A549 (cell line): Measurements from ENCODE around the gene UST.

Experiments
- BHLHE40 ChIP-seq: IDR thresholded peaks from 2 replicates; pipeline ENCODE4 v1.6.1; 2012; ENCODE audit warnings: low read depth, low read length, inconsistent platforms
- KDM5A ChIP-seq: fragments of 200-600 bp; sonication (generic); IDR thresholded peaks from 2 replicates; pipeline ENCODE4 v1.6.1; 2016; ENCODE audit warnings: antibody characterized with exemption, mild to moderate bottlenecking
- POLR2A ChIP-seq: IDR thresholded peaks from 2 replicates; pipeline ENCODE4 v1.6.1; 2012; ENCODE audit warnings: mild to moderate bottlenecking, low read length
- POLR2AphosphoS2 ChIP-seq: conservative IDR thresholded peaks from 2 replicates; pipeline ENCODE4 v1.6.1; 2012; ENCODE audit warnings: low read length, improper control_type of control experiment, inconsistent platforms
- TF ChIP-seq, protein P1 (sequence below): fragments of >200 bp; sonication (Bioruptor Twin); formaldehyde crosslinking; IDR thresholded peaks from 3 replicates; pipeline ENCODE4 v1.5.1; 2016
- TF ChIP-seq, protein P2 (sequence below): fragments of 200-600 bp; sonication (generic); IDR thresholded peaks from 2 replicates; pipeline ENCODE4 v1.6.1; 2016; ENCODE audit warnings: antibody characterized with exemption, mild to moderate bottlenecking, moderate library complexity
- TF ChIP-seq, protein P3 (sequence below): IDR thresholded peaks from 2 replicates; pipeline ENCODE4 v1.6.1; 2012

DNA sequence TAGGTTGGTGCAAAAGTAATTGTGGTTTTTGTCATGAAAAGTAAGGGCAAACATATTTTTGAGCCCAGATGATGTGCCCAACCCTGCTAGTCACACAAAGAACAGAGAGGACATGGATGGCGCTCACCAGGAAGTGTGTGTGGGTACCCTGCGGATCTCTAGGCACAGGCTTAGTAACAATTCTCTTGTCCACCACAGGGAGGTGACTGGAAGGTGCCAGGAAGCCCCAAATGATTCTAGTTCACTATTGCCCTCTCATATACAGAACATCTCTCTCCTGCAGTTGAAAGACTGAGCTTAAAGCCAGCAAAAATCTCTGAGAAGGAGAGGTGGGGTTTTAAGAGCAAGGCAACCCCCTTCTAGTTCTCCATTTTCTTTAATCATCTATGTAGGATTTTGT lies 298.6 kb downstream of the UST start:
- TF ChIP-seq, protein P1, sequence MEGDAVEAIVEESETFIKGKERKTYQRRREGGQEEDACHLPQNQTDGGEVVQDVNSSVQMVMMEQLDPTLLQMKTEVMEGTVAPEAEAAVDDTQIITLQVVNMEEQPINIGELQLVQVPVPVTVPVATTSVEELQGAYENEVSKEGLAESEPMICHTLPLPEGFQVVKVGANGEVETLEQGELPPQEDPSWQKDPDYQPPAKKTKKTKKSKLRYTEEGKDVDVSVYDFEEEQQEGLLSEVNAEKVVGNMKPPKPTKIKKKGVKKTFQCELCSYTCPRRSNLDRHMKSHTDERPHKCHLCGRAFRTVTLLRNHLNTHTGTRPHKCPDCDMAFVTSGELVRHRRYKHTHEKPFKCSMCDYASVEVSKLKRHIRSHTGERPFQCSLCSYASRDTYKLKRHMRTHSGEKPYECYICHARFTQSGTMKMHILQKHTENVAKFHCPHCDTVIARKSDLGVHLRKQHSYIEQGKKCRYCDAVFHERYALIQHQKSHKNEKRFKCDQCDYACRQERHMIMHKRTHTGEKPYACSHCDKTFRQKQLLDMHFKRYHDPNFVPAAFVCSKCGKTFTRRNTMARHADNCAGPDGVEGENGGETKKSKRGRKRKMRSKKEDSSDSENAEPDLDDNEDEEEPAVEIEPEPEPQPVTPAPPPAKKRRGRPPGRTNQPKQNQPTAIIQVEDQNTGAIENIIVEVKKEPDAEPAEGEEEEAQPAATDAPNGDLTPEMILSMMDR = no peak; the same call in 2 of the 3 replicates
- TF ChIP-seq, protein P2, sequence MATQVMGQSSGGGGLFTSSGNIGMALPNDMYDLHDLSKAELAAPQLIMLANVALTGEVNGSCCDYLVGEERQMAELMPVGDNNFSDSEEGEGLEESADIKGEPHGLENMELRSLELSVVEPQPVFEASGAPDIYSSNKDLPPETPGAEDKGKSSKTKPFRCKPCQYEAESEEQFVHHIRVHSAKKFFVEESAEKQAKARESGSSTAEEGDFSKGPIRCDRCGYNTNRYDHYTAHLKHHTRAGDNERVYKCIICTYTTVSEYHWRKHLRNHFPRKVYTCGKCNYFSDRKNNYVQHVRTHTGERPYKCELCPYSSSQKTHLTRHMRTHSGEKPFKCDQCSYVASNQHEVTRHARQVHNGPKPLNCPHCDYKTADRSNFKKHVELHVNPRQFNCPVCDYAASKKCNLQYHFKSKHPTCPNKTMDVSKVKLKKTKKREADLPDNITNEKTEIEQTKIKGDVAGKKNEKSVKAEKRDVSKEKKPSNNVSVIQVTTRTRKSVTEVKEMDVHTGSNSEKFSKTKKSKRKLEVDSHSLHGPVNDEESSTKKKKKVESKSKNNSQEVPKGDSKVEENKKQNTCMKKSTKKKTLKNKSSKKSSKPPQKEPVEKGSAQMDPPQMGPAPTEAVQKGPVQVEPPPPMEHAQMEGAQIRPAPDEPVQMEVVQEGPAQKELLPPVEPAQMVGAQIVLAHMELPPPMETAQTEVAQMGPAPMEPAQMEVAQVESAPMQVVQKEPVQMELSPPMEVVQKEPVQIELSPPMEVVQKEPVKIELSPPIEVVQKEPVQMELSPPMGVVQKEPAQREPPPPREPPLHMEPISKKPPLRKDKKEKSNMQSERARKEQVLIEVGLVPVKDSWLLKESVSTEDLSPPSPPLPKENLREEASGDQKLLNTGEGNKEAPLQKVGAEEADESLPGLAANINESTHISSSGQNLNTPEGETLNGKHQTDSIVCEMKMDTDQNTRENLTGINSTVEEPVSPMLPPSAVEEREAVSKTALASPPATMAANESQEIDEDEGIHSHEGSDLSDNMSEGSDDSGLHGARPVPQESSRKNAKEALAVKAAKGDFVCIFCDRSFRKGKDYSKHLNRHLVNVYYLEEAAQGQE = no peak
- TF ChIP-seq POLR2AphosphoS2 = no peak
- no peak for TF ChIP-seq BHLHE40
- no peak for TF ChIP-seq KDM5A
- TF ChIP-seq, protein P3, sequence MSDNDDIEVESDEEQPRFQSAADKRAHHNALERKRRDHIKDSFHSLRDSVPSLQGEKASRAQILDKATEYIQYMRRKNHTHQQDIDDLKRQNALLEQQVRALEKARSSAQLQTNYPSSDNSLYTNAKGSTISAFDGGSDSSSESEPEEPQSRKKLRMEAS = no peak
- no peak for TF ChIP-seq POLR2A
